ENCODE results near the gene XRCC5. TPM values are rescaled to one million over a fixed set of nuclear protein-coding genes. Genes with fewer than 3 reads are reported as not detected.
"Not testable (repeated sequence)": the region's sequence is repeated elsewhere in the genome, so short reads cannot be mapped to it uniquely, and the experiment has no call there.

Gene XRCC5
- total RNA-seq, 1 experiment from 2014 or later = 322 TPM

- DNase-seq (ENCODE audit: low read depth, low spot score) (no peak), ATAC-seq (peak; percentile 70; the same call in 1 of the 2 replicates)
- no TSS peak for BruUV-seq (replicated peaks)
- CTCF ChIA-PET = no interaction called here
- in situ Hi-C loops (cut with HindIII; ENCODE audit: low pct_unique_long_range_greater_than_20kb, low sequenced_read_pairs) (no loop called here), intact Hi-C loops (cut with micrococcal nuclease; ENCODE audit: unreplicated experiment) (no loop called here)
- Histone ChIP-seq H3K36me3 (ENCODE audit: control insufficient read depth, insufficient read depth, low read length) (peaks cover 80% of the 10 kb centered on the region), H3K27ac (ENCODE audit: low read length) (no peak overlapping the region), H3K9me3 (ENCODE audit: control insufficient read depth, insufficient read depth, low read depth, low read length) (no peaks in the 10 kb centered on the region), H3K27me3 (ENCODE audit: control insufficient read depth, insufficient read depth, low read length) (no peaks in the 10 kb centered on the region), H3K4me1 (ENCODE audit: control insufficient read depth, insufficient read depth, low read length) (no peaks in the 10 kb centered on the region), H3K4me3 (ENCODE audit: low read depth in 2 of 2, low read length in 2 of 2) (no peak overlapping the region)
- POLR2A ChIA-PET = no interaction called here
- TF ChIP-seq REST (IDR thresholded peaks at IDR 0.05; ENCODE audit: insufficient read depth in 1 of 2, low read depth in 2 of 2, low read length in 1 of 2) (no peak), TCF7L2 (IDR thresholded peaks at IDR 0.05; ENCODE audit: low read depth, low read length) (no peak), POLR2AphosphoS5 (IDR thresholded peaks at IDR 0.05; ENCODE audit: low read depth, low read length) (no peak), CTCF (IDR thresholded peaks at IDR 0.05) (peak; percentile 52), SIN3A (IDR thresholded peaks at IDR 0.05; ENCODE audit: borderline replicate concordance, insufficient read depth, low read depth, low read length) (no peak)
These were observed 30.7 kb downstream of the XRCC5 start for GRCh38 chr2:216139884-216140283.

- CTCF ChIA-PET; H3K4me1 ChIP-seq (ENCODE audit: control insufficient read depth, insufficient read depth, low read length); POLR2A ChIA-PET; DNase-seq (ENCODE audit: low read depth, low spot score); H3K27ac ChIP-seq (ENCODE audit: low read length); H3K9me3 ChIP-seq (ENCODE audit: control insufficient read depth, insufficient read depth, low read depth, low read length); ATAC-seq; H3K4me3 ChIP-seq (ENCODE audit: low read depth in 2 of 2, low read length in 2 of 2); BruUV-seq (replicated peaks); intact Hi-C loops (cut with micrococcal nuclease; ENCODE audit: unreplicated experiment); in situ Hi-C loops (cut with HindIII; ENCODE audit: low pct_unique_long_range_greater_than_20kb, low sequenced_read_pairs); H3K27me3 ChIP-seq (ENCODE audit: control insufficient read depth, insufficient read depth, low read length): not testable (repeated sequence)
- H3K36me3 ChIP-seq (ENCODE audit: control insufficient read depth, insufficient read depth, low read length) = peaks cover 85% of the 10 kb centered on the region
These were observed 32.4 kb downstream of the XRCC5 start for GRCh38 chr2:216141516-216141915.

GRCh38 chr2:216142540-216142939 lies 33.4 kb downstream of the XRCC5 start:
- ATAC-seq (no peak), DNase-seq (ENCODE audit: low read depth, low spot score) (no peak)
- H3K36me3 ChIP-seq (ENCODE audit: control insufficient read depth, insufficient read depth, low read length) = peaks cover 76% of the 10 kb centered on the region
- H3K4me3 ChIP-seq (ENCODE audit: low read depth in 2 of 2, low read length in 2 of 2) = no peak overlapping the region
- intact Hi-C loops (cut with micrococcal nuclease; ENCODE audit: unreplicated experiment) (no loop called here), in situ Hi-C loops (cut with HindIII; ENCODE audit: low pct_unique_long_range_greater_than_20kb, low sequenced_read_pairs) (no loop called here)
- no peaks in the 10 kb centered on the region for H3K27me3 ChIP-seq (ENCODE audit: control insufficient read depth, insufficient read depth, low read length)
- CTCF ChIA-PET = no interaction called here
- no peak for TF ChIP-seq TCF7L2 (IDR thresholded peaks at IDR 0.05; ENCODE audit: low read depth, low read length)
- no peak for TF ChIP-seq CTCF (IDR thresholded peaks at IDR 0.05)
- no peak for TF ChIP-seq POLR2AphosphoS5 (IDR thresholded peaks at IDR 0.05; ENCODE audit: low read depth, low read length)
- no peak for TF ChIP-seq REST (IDR thresholded peaks at IDR 0.05; ENCODE audit: insufficient read depth in 1 of 2, low read depth in 2 of 2, low read length in 1 of 2)
- no peak for TF ChIP-seq SIN3A (IDR thresholded peaks at IDR 0.05; ENCODE audit: borderline replicate concordance, insufficient read depth, low read depth, low read length)
- H3K9me3 ChIP-seq (ENCODE audit: control insufficient read depth, insufficient read depth, low read depth, low read length) = no peaks in the 10 kb centered on the region
- no peak overlapping the region for H3K27ac ChIP-seq (ENCODE audit: low read length)
- no TSS peak for BruUV-seq (replicated peaks)
- no peaks in the 10 kb centered on the region for H3K4me1 ChIP-seq (ENCODE audit: control insufficient read depth, insufficient read depth, low read length)
- POLR2A ChIA-PET = no interaction called here
